Middle frontal gyrus (tissue), 1 donor: ENCODE measurements around the gene SLC14A1.
"Not testable (repeated sequence)": the region's sequence is repeated elsewhere in the genome, so short reads cannot be mapped to it uniquely, and the experiment has no call there.

Experiments used
- DNase-seq: peaks from one replicate; pipeline ENCODE4 v3.0.0-alpha.2; 2015; ENCODE audit warnings: low spot score; ENCODE audit errors: extremely low spot score

Gene SLC14A1

GRCh38 chr18:45757005-45757404, 33.0 kb downstream of the SLC14A1 start:
- no peak for DNase-seq

- DNase-seq, result not testable (repeated sequence)
Observed at GRCh38 chr18:45757644-45758043, 33.7 kb downstream of the SLC14A1 start.

- DNase-seq, result no peak
Observed at GRCh38 chr18:45760462-45761036, 36.6 kb downstream of the SLC14A1 start.

- DNase-seq, result no peak
Observed at GRCh38 chr18:45761512-45762114, 37.6 kb downstream of the SLC14A1 start.

GRCh38 chr18:45764000-45764686, 40.2 kb downstream of the SLC14A1 start:
- no peak for DNase-seq

GRCh38 chr18:45765796-45766195, 41.8 kb downstream of the SLC14A1 start:
- no peak for DNase-seq

GRCh38 chr18:45771587-45772480, 47.9 kb downstream of the SLC14A1 start:
- DNase-seq, result no peak

- no peak for DNase-seq
Observed at GRCh38 chr18:45774065-45774521, 50.1 kb downstream of the SLC14A1 start.

GRCh38 chr18:45775241-45775676, 51.3 kb downstream of the SLC14A1 start:
- peak; percentile 18 for DNase-seq

GRCh38 chr18:45775743-45776142, 51.8 kb downstream of the SLC14A1 start:
- no peak for DNase-seq

GRCh38 chr18:45777393-45777792, 53.4 kb downstream of the SLC14A1 start:
- no peak for DNase-seq

- DNase-seq, result no peak
Observed at GRCh38 chr18:45780568-45780967, 56.6 kb downstream of the SLC14A1 start.

GRCh38 chr18:45782662-45783061, 58.7 kb downstream of the SLC14A1 start:
- no peak for DNase-seq

GRCh38 chr18:45783097-45784075, 59.4 kb downstream of the SLC14A1 start:
- no peak for DNase-seq

GRCh38 chr18:45785134-45785533, 61.2 kb downstream of the SLC14A1 start:
- no peak for DNase-seq

GRCh38 chr18:45786941-45787340, 63.0 kb downstream of the SLC14A1 start:
- DNase-seq, result no peak

GRCh38 chr18:45787346-45787745, 63.4 kb downstream of the SLC14A1 start:
- no peak for DNase-seq

- no peak for DNase-seq
Observed at GRCh38 chr18:45788861-45789260, 64.9 kb downstream of the SLC14A1 start.

- DNase-seq, result no peak
Observed at GRCh38 chr18:45792506-45793263, 68.7 kb downstream of the SLC14A1 start.
